ENCODE data around the gene PCDH18. TPM values are rescaled to one million over a fixed set of nuclear protein-coding genes. Genes with fewer than 3 reads are reported as not detected.

PCDH18 gene
- total and polyA plus RNA-seq, 2 experiments from 2014 or later = 2.5 to 6.6 TPM

- H3K4me3 ChIP-seq = no peak overlapping the region
- H3K27me3 ChIP-seq = peaks cover 26% of the 10 kb centered on the region
- no peak overlapping the region for H3K27ac ChIP-seq
- no peaks in the 10 kb centered on the region for H3K36me3 ChIP-seq
- no peaks in the 10 kb centered on the region for H3K9me3 ChIP-seq (ENCODE audit: low read depth)
- no peak for TF ChIP-seq CTCF (IDR thresholded peaks at IDR 0.05; ENCODE audit: low read depth, low read length)
- DNase-seq (ENCODE audit: low read depth in 1 of 2, low spot score in 1 of 2) = no peak
- H3K4me1 ChIP-seq (ENCODE audit: low read depth) = peaks cover 5% of the 10 kb centered on the region
Observed at GRCh38 chr4:137529432-137529831, 2.9 kb downstream of the PCDH18 start.

- no peak for TF ChIP-seq CTCF (IDR thresholded peaks at IDR 0.05; ENCODE audit: low read depth, low read length)
- peaks cover 5% of the 10 kb centered on the region for H3K4me1 ChIP-seq (ENCODE audit: low read depth)
- no peak for DNase-seq (ENCODE audit: low read depth in 1 of 2, low spot score in 1 of 2)
- H3K27ac ChIP-seq = no peak overlapping the region
- peaks cover 20% of the 10 kb centered on the region for H3K27me3 ChIP-seq
- H3K36me3 ChIP-seq = no peaks in the 10 kb centered on the region
- H3K9me3 ChIP-seq (ENCODE audit: low read depth) = no peaks in the 10 kb centered on the region
- no peak overlapping the region for H3K4me3 ChIP-seq
Observed at GRCh38 chr4:137528673-137529072, 3.6 kb downstream of the PCDH18 start.

GRCh38 chr4:137526681-137527080, 5.6 kb downstream of the PCDH18 start:
- Histone ChIP-seq H3K4me1 (ENCODE audit: low read depth) (no peaks in the 10 kb centered on the region), H3K27ac (no peak overlapping the region), H3K9me3 (ENCODE audit: low read depth) (no peaks in the 10 kb centered on the region), H3K4me3 (no peak overlapping the region), H3K36me3 (no peaks in the 10 kb centered on the region), H3K27me3 (peaks cover 17% of the 10 kb centered on the region)
- no peak for TF ChIP-seq CTCF (IDR thresholded peaks at IDR 0.05; ENCODE audit: low read depth, low read length)
- no peak for DNase-seq (ENCODE audit: low read depth in 1 of 2, low spot score in 1 of 2)

- no peaks in the 10 kb centered on the region for H3K36me3 ChIP-seq
- no peaks in the 10 kb centered on the region for H3K9me3 ChIP-seq (ENCODE audit: low read depth)
- DNase-seq (ENCODE audit: low read depth in 1 of 2, low spot score in 1 of 2) = peak in 1 of 2 donors; percentile 31
- no peak for TF ChIP-seq CTCF (IDR thresholded peaks at IDR 0.05; ENCODE audit: low read depth, low read length)
- H3K4me3 ChIP-seq = no peak overlapping the region
- H3K27me3 ChIP-seq = peaks cover 6% of the 10 kb centered on the region
- H3K27ac ChIP-seq = no peak overlapping the region
- no peaks in the 10 kb centered on the region for H3K4me1 ChIP-seq (ENCODE audit: low read depth)
Observed at GRCh38 chr4:137524725-137525369, 7.4 kb downstream of the PCDH18 start.

- H3K4me3 ChIP-seq = no peak overlapping the region
- no peaks in the 10 kb centered on the region for H3K4me1 ChIP-seq (ENCODE audit: low read depth)
- H3K27me3 ChIP-seq = peaks cover 2% of the 10 kb centered on the region
- H3K9me3 ChIP-seq (ENCODE audit: low read depth) = no peaks in the 10 kb centered on the region
- no peak overlapping the region for H3K27ac ChIP-seq
- no peak for TF ChIP-seq CTCF (IDR thresholded peaks at IDR 0.05; ENCODE audit: low read depth, low read length)
- H3K36me3 ChIP-seq = no peaks in the 10 kb centered on the region
- DNase-seq (ENCODE audit: low read depth in 1 of 2, low spot score in 1 of 2) = no peak
Observed at GRCh38 chr4:137523329-137523728, 9.0 kb downstream of the PCDH18 start.

Data from cardiac muscle cell (in vitro differentiated cells and primary cell).